Trophoblast cell (in vitro differentiated cells and primary cell): ENCODE data around the gene TSPAN9.

Experiments
- DNase-seq, 2 donors: peaks; one replicate each; pipeline ENCODE4 v3.0.0-alpha.2; 2016
- H2AFZ ChIP-seq: 2 replicates; pipeline ENCODE4 v1.6.1; 2013; ENCODE audit warnings: low read length, moderate library complexity, mild to moderate bottlenecking; ENCODE audit not compliant: insufficient read depth, poor library complexity
- H2AK5ac ChIP-seq: 2 replicates; pipeline ENCODE4 v1.6.1; 2013; ENCODE audit warnings: mild to moderate bottlenecking, low read length
- H2BK120ac ChIP-seq: 2 replicates; pipeline ENCODE4 v1.6.1; 2013; ENCODE audit warnings: low read length, mild to moderate bottlenecking, moderate library complexity; ENCODE audit not compliant: insufficient read depth, poor library complexity
- H2BK12ac ChIP-seq: 2 replicates; pipeline ENCODE4 v1.6.1; 2013; ENCODE audit warnings: mild to moderate bottlenecking, low read length, moderate library complexity
- H2BK5ac ChIP-seq: 2 replicates; pipeline ENCODE4 v1.6.1; 2013; ENCODE audit warnings: low read length, low read depth, moderate library complexity, mild to moderate bottlenecking; ENCODE audit not compliant: poor library complexity
- H3K14ac ChIP-seq: 2 replicates; pipeline ENCODE4 v1.6.1; 2013; ENCODE audit warnings: mild to moderate bottlenecking, low read length
- H3K18ac ChIP-seq: 2 replicates; pipeline ENCODE4 v1.6.1; 2013; ENCODE audit warnings: mild to moderate bottlenecking, low read length
- H3K23ac ChIP-seq: 2 replicates; pipeline ENCODE4 v1.6.1; 2013; ENCODE audit warnings: low read length
- H3K27ac ChIP-seq: 2 replicates; pipeline ENCODE4 v1.5.1; 2013; ENCODE audit warnings: low read depth, mild to moderate bottlenecking, inconsistent platforms, low read length, moderate library complexity
- H3K27me3 ChIP-seq: 2 replicates; pipeline ENCODE4 v1.6.1; 2013; ENCODE audit warnings: inconsistent platforms, mild to moderate bottlenecking, low read length, moderate library complexity; ENCODE audit not compliant: insufficient read depth
- H3K36me3 ChIP-seq, 2 experiments: 1 replicate in 1 of 2; 2 replicates in 1 of 2; pipeline ENCODE4 v1.6.1; 2013; ENCODE audit warnings: low read length in 2 of 2, mild to moderate bottlenecking in 2 of 2, moderate library complexity in 1 of 2; ENCODE audit not compliant: insufficient read depth in 2 of 2, control insufficient read depth in 1 of 2
- H3K4ac ChIP-seq: 2 replicates; pipeline ENCODE4 v1.6.1; 2013; ENCODE audit warnings: low read depth, mild to moderate bottlenecking, low read length, moderate library complexity
- H3K4me1 ChIP-seq, 2 experiments: 1 replicate in 1 of 2; 2 replicates in 1 of 2; pipeline ENCODE4 v1.6.1; 2013; ENCODE audit warnings: low read length in 2 of 2, mild to moderate bottlenecking in 2 of 2, moderate library complexity in 1 of 2; ENCODE audit not compliant: insufficient read depth in 2 of 2, control insufficient read depth in 1 of 2
- H3K4me2 ChIP-seq: 2 replicates; pipeline ENCODE4 v1.6.1; 2013; ENCODE audit warnings: inconsistent platforms, mild to moderate bottlenecking, low read length, moderate library complexity
- H3K4me3 ChIP-seq: 2 replicates; pipeline ENCODE4 v1.5.1; 2013; ENCODE audit warnings: mild to moderate bottlenecking, low read depth, low read length, inconsistent platforms
- H3K79me1 ChIP-seq: one replicate; pipeline ENCODE4 v1.6.1; 2013; ENCODE audit warnings: low read length
- H3K79me2 ChIP-seq: 2 replicates; pipeline ENCODE4 v1.6.1; 2013; ENCODE audit warnings: low read length, mild to moderate bottlenecking; ENCODE audit not compliant: control insufficient read depth, insufficient read depth, poor library complexity
- H3K9ac ChIP-seq: 2 replicates; pipeline ENCODE4 v1.6.1; 2013; ENCODE audit warnings: mild to moderate bottlenecking, low read length
- H3K9me3 ChIP-seq: 2 replicates; pipeline ENCODE4 v1.6.1; 2013; ENCODE audit warnings: low read depth, mild to moderate bottlenecking, control low read depth, inconsistent platforms, low read length; ENCODE audit not compliant: insufficient read depth
- H4K12ac ChIP-seq: 2 replicates; pipeline ENCODE4 v1.6.1; 2013; ENCODE audit warnings: low read depth, mild to moderate bottlenecking, low read length, moderate library complexity
- H4K8ac ChIP-seq: 2 replicates; pipeline ENCODE4 v1.6.1; 2013; ENCODE audit warnings: low read depth, mild to moderate bottlenecking, low read length, moderate library complexity
- H4K91ac ChIP-seq: one replicate; pipeline ENCODE4 v1.6.1; 2013; ENCODE audit warnings: low read depth, mild to moderate bottlenecking, low read length, moderate library complexity
- WGBS: extraction: QIAGEN DNeasy Blood & Tissue Kit; methylation state at CpG from one replicate; pipeline ENCODE4 v1.1.7; 2013; ENCODE audit warnings: missing lambda C conversion rate; ENCODE audit not compliant: insufficient read length, insufficient coverage; ENCODE audit errors: extremely low coverage; 5-methylcytosine and 5-hydroxymethylcytosine counted together

Gene TSPAN9

GRCh38 chr12:3328081-3328480 is 250.9 kb downstream of the TSPAN9 start:
- no peak overlapping the region for H3K18ac ChIP-seq
- H4K8ac ChIP-seq: no peak overlapping the region
- no peak overlapping the region for H3K4me3 ChIP-seq
- no peak overlapping the region for H3K9ac ChIP-seq
- no peaks in the 10 kb centered on the region for H3K27me3 ChIP-seq
- no peak overlapping the region for H3K4ac ChIP-seq
- H3K23ac ChIP-seq: no peak overlapping the region
- no peak overlapping the region for H4K91ac ChIP-seq
- peaks cover 0 to 2% of the 10 kb centered on the region in 2 experiments for H3K4me1 ChIP-seq
- no peak overlapping the region for H3K27ac ChIP-seq
- DNase-seq: peak; percentile 66
- no peaks in the 10 kb centered on the region for H3K79me1 ChIP-seq
- H3K9me3 ChIP-seq: peaks cover 3% of the 10 kb centered on the region
- no peak overlapping the region for H3K4me2 ChIP-seq
- H2AFZ ChIP-seq: no peak overlapping the region
- H2BK5ac ChIP-seq: no peak overlapping the region
- no CpG with 5 or more reads among the region's 4 CpGs for WGBS
- H3K14ac ChIP-seq: no peak overlapping the region
- no peak overlapping the region for H2BK120ac ChIP-seq
- H2BK12ac ChIP-seq: no peak overlapping the region
- H3K36me3 ChIP-seq: no peaks in the 10 kb centered on the region
- no peaks in the 10 kb centered on the region for H3K79me2 ChIP-seq
- H2AK5ac ChIP-seq: no peak overlapping the region
- H4K12ac ChIP-seq: no peak overlapping the region

- no peaks in the 10 kb centered on the region for H3K79me1 ChIP-seq
- H2BK120ac ChIP-seq: no peak overlapping the region
- no peak overlapping the region for H3K4me2 ChIP-seq
- no peak for DNase-seq
- H3K4me1 ChIP-seq: peaks cover 0 to 2% of the 10 kb centered on the region in 2 experiments
- no peak overlapping the region for H4K12ac ChIP-seq
- no CpG with 5 or more reads among the region's 14 CpGs for WGBS
- no peak overlapping the region for H3K27ac ChIP-seq
- no peak overlapping the region for H3K4me3 ChIP-seq
- H2BK5ac ChIP-seq: no peak overlapping the region
- H3K27me3 ChIP-seq: no peaks in the 10 kb centered on the region
- no peak overlapping the region for H2BK12ac ChIP-seq
- H2AK5ac ChIP-seq: no peak overlapping the region
- H3K4ac ChIP-seq: no peak overlapping the region
- no peaks in the 10 kb centered on the region for H3K79me2 ChIP-seq
- H3K23ac ChIP-seq: no peak overlapping the region
- H3K18ac ChIP-seq: no peak overlapping the region
- no peak overlapping the region for H3K9ac ChIP-seq
- no peak overlapping the region for H2AFZ ChIP-seq
- no peaks in the 10 kb centered on the region for H3K36me3 ChIP-seq
- H4K91ac ChIP-seq: no peak overlapping the region
- H3K9me3 ChIP-seq: peaks cover 3% of the 10 kb centered on the region
- no peak overlapping the region for H4K8ac ChIP-seq
- H3K14ac ChIP-seq: no peak overlapping the region
Observed at GRCh38 chr12:3328571-3328970, 251.4 kb downstream of the TSPAN9 start.

- no peak overlapping the region for H3K4ac ChIP-seq
- H2AK5ac ChIP-seq: no peak overlapping the region
- H3K18ac ChIP-seq: no peak overlapping the region
- no peak overlapping the region for H3K4me2 ChIP-seq
- no peak overlapping the region for H3K27ac ChIP-seq
- no peaks in the 10 kb centered on the region for H3K79me2 ChIP-seq
- H4K12ac ChIP-seq: no peak overlapping the region
- H2BK5ac ChIP-seq: no peak overlapping the region
- no peaks in the 10 kb centered on the region for H3K27me3 ChIP-seq
- H2BK12ac ChIP-seq: no peak overlapping the region
- no peak overlapping the region for H4K91ac ChIP-seq
- H3K4me3 ChIP-seq: no peak overlapping the region
- H4K8ac ChIP-seq: no peak overlapping the region
- H2BK120ac ChIP-seq: no peak overlapping the region
- no peak overlapping the region for H3K23ac ChIP-seq
- H3K9me3 ChIP-seq: peaks cover 3% of the 10 kb centered on the region
- no peak overlapping the region for H3K9ac ChIP-seq
- peaks cover 0 to 2% of the 10 kb centered on the region in 2 experiments for H3K4me1 ChIP-seq
- DNase-seq: no peak
- no peak overlapping the region for H2AFZ ChIP-seq
- H3K79me1 ChIP-seq: no peaks in the 10 kb centered on the region
- no peak overlapping the region for H3K14ac ChIP-seq
- WGBS: no CpG with 5 or more reads among the region's 6 CpGs
- no peaks in the 10 kb centered on the region for H3K36me3 ChIP-seq
Observed at GRCh38 chr12:3329361-3329760, 252.2 kb downstream of the TSPAN9 start.

GRCh38 chr12:3330976-3331510 is 253.9 kb downstream of the TSPAN9 start:
- DNase-seq: no peak
- Histone ChIP-seq H3K4me2 (no peak overlapping the region), H3K27me3 (no peaks in the 10 kb centered on the region), H3K4me3 (no peak overlapping the region), H2BK120ac (no peak overlapping the region), H4K91ac (no peak overlapping the region), H3K23ac (no peak overlapping the region), H2AK5ac (no peak overlapping the region), H2BK5ac (no peak overlapping the region), H2AFZ (no peak overlapping the region), H3K27ac (no peak overlapping the region), H3K79me2 (no peaks in the 10 kb centered on the region), H4K8ac (no peak overlapping the region), H3K4me1 (peaks cover 0 to 2% of the 10 kb centered on the region in 2 experiments), H3K18ac (no peak overlapping the region), H3K9me3 (peaks cover 3% of the 10 kb centered on the region), H3K4ac (no peak overlapping the region), H3K14ac (no peak overlapping the region), H2BK12ac (no peak overlapping the region), H3K79me1 (no peaks in the 10 kb centered on the region), H4K12ac (no peak overlapping the region), H3K36me3 (no peaks in the 10 kb centered on the region), H3K9ac (no peak overlapping the region)
- no CpG with 5 or more reads among the region's 7 CpGs for WGBS
